Measurements from ENCODE around the gene TXLNA.

Gene TXLNA

DNA sequence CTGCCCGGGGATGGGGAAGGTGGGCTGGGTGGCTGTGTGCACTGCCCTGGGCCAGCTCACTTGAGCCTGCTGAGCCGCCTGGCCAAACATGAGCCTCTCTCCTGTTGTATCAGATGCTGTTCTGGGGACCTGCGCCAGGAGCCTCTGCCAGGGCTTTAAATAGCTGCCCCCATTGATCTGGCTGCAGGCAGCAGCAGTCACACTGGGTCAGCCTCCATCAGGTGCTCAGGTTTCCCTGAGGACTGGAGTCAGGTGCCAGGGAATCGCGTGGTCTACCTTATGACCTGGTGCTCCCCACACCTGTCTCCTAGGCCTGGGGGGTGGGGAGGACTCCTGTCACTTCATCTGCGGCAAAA is 20.2 kb downstream of the TXLNA start:
- Histone ChIP-seq H3K4me3 (ENCODE audit: low read depth in 1 of 2, low read length in 2 of 2) (peak overlapping the region in 1 of 2 donors; percentile 89), H3K27ac (ENCODE audit: low read depth, low read length) (peak overlapping the region; percentile 92), H3K36me3 (ENCODE audit: insufficient read depth, low read length) (peaks cover 26% of the 10 kb centered on the region), H3K27me3 (ENCODE audit: control insufficient read depth in 1 of 2, insufficient read depth in 2 of 2, low read length in 2 of 2) (no peaks in the 10 kb centered on the region), H3K9me3 (ENCODE audit: low read length) (no peaks in the 10 kb centered on the region), H3K9ac (ENCODE audit: low read length) (peak overlapping the region; percentile 79), H3K4me1 (ENCODE audit: insufficient read depth, low read length) (peaks cover 23% of the 10 kb centered on the region)

DNA sequence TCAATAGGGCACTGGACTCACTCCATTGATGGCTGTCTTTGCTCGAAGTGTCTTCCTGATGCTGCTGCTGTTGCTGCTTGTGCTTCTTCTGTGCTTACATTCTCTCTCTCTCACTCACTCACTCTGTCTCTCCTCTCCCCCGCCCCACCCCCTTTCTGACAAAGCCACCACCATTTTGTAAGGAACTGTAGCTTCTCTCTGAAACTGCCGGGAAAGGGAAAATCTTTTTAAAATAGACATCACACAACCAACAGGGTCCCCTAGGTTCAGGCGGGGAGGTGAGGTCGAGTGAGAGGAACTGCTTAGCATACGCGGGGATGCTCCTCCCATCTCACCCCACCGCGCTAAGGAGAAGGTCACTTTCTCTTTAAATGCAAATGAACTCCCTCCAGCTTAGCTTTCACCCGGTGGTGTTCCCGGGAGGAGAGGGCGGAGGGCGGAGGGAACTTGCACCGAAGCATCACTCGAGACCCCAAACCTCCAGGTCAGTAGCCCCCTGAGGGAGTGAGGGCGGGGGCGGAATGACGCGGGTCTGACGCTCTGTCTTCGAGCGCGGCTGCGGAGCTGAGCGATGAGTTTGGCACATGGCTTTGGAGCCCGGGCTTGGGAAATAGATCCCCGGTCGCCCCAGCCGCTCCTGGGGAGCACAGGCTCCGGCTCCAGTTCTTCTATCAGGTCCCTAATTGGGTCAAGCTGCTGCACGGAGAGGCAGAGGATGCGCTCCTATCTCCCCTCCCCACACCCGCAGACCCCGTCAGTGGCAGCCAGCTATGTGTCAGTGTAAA is 20.9 kb downstream of the TXLNA start, which contains the start of gene CCDC28B:
CCDC28B (plus strand) TSS at position 370 of the 785 bp plus-strand sequence. CDS start 1,341 bp downstream, outside the sequence.
- H3K4me3 ChIP-seq (ENCODE audit: low read depth in 1 of 2, low read length in 2 of 2), result peak within 1 kb of the TSS; percentile 18 to 89
- H3K9ac ChIP-seq (ENCODE audit: low read length), result peak within 1 kb of the TSS; percentile 79
- no peaks in the 10 kb centered on the region for H3K27me3 ChIP-seq (ENCODE audit: control insufficient read depth in 1 of 2, insufficient read depth in 2 of 2, low read length in 2 of 2)
- peak within 1 kb of the TSS; percentile 92 for H3K27ac ChIP-seq (ENCODE audit: low read depth, low read length)
- H3K4me1 ChIP-seq (ENCODE audit: insufficient read depth, low read length), result peaks cover 28% of the 10 kb centered on the region
- no peaks in the 10 kb centered on the region for H3K9me3 ChIP-seq (ENCODE audit: low read length)
- peaks cover 19% of the 10 kb centered on the region for H3K36me3 ChIP-seq (ENCODE audit: insufficient read depth, low read length)

DNA sequence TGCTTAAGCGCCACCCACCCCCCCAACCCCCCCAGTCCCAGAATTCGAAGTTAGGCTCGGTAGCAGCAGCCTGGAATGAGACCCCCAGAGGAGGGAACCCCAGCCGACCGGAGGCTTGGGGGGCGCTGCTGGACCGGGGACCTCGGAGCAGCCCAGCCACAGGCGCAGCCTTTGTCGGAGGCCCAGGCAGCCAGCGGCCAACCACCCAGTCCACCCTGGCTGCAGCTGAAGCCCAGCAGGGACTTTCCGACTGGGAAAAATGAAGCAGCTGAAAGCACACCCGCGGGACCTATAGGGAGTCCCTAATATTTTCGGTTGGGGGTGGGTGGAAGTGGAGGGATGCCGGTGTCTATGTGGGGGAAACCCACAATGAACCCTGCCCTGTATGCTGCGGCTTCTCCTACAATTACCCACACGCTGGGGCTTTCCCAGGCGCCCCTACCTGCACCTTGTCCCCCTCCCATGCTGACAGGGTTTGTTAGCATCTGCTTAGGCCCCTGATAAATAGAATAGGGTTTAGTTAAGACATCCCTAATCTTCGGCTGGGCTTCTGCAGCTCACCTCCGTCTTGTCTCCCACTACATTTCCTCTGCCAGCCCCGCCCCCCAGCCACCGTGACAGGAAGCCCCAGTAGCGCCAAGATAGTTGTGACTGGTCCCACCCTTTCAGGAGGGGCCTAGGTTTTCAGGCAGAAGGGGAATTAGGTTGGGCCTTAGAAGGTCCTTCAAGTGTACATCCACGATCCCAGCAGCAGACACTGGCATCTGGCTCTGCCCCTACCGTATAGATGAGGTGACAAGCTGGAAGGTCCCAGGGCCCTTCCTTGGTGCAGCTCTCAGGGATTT is 21.8 kb downstream of the TXLNA start:
- H3K36me3 ChIP-seq (ENCODE audit: insufficient read depth, low read length), result peaks cover 11% of the 10 kb centered on the region
- peak overlapping the region; percentile 92 for H3K27ac ChIP-seq (ENCODE audit: low read depth, low read length)
- H3K27me3 ChIP-seq (ENCODE audit: control insufficient read depth in 1 of 2, insufficient read depth in 2 of 2, low read length in 2 of 2), result no peaks in the 10 kb centered on the region
- peaks cover 32% of the 10 kb centered on the region for H3K4me1 ChIP-seq (ENCODE audit: insufficient read depth, low read length)
- H3K4me3 ChIP-seq (ENCODE audit: low read depth in 1 of 2, low read length in 2 of 2), result peak overlapping the region; percentile 18 to 89
- no peaks in the 10 kb centered on the region for H3K9me3 ChIP-seq (ENCODE audit: low read length)
- peak overlapping the region; percentile 79 for H3K9ac ChIP-seq (ENCODE audit: low read length)

DNA sequence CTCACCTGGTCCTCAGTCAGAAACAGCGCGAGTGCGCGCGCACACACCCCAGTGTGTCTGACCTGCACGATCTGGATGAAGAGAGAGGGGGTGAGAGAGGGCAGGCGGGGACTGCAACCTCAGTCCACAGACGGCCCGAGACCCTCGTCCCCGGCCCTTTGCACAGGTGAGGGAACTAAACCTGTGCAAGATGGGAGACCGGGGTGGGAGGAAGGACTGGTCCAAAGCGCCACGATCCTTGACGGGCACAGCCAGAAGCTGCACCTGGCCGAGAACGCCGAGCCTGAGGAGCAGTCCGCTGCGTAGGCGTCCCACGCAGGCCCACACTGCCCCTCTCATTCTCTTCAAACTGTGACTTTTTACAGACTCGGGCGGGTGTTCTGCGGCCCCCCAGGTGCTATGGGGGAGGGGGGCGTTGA is 25.5 kb downstream of the TXLNA start:
- H3K36me3 ChIP-seq (ENCODE audit: insufficient read depth, low read length), result no peaks in the 10 kb centered on the region
- H3K4me1 ChIP-seq (ENCODE audit: insufficient read depth, low read length), result peaks cover 28% of the 10 kb centered on the region
- H3K27ac ChIP-seq (ENCODE audit: low read depth, low read length), result peak overlapping the region; percentile 78
- H3K27me3 ChIP-seq (ENCODE audit: control insufficient read depth in 1 of 2, insufficient read depth in 2 of 2, low read length in 2 of 2), result no peaks in the 10 kb centered on the region
- H3K9me3 ChIP-seq (ENCODE audit: low read length), result no peaks in the 10 kb centered on the region
- no peak overlapping the region for H3K9ac ChIP-seq (ENCODE audit: low read length)
- peak overlapping the region; percentile 72 to 79 for H3K4me3 ChIP-seq (ENCODE audit: low read depth in 1 of 2, low read length in 2 of 2)

DNA sequence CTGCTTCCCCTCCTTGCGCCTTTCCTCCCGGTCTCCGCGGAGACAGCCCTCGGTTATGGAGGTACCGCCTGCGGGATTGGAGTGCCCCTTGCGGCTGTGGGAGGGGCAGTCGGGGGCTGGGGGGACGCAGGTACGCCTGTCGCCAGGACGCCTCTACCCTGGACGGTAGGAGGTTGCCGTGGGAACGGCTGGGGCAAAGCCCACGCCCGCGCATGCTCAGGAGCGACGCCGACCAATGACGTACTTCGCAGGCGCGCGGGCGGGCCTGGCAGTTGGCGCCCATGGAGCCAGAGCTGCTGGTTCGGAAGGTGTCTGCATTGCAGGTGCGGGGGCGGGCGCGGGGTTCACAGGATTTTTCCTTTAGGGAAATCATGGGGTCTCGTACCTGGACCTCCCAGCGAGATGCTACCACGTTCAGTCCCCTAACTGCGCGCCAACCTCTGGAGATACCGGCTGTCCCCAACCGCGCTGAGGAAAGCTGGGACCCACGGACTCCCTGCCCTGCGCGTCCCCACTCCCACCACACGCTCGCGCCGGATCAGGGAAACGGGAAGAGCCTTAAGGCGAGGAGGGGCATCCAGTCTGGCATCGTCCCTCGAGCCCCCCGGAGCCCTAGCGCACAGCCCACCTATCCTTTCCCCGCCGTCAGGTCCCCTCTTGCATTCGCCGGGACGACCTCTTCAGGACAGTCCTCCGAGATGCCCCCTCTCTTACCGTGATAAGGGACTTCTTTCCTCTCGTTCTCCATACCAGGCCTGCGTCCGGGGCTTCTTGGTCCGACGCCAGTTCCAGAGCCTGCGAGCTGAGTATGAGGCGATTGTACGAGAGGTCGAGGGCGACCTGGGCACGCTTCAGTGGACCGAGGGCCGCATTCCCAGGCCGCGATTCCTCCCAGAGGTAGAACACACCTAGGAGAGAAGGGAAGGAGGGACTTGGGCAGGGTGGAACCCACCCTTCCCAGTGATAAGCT is 26.2 kb downstream of the TXLNA start, which contains the start of gene IQCC:
IQCC (plus strand) TSS at position 271 of the 970 bp plus-strand sequence; CDS start at position 282, 11 bp downstream.
- Histone ChIP-seq H3K27me3 (ENCODE audit: control insufficient read depth in 1 of 2, insufficient read depth in 2 of 2, low read length in 2 of 2) (no peaks in the 10 kb centered on the region), H3K27ac (ENCODE audit: low read depth, low read length) (peak within 1 kb of the TSS; percentile 78), H3K4me1 (ENCODE audit: insufficient read depth, low read length) (peaks cover 26% of the 10 kb centered on the region), H3K9ac (ENCODE audit: low read length) (peak within 1 kb of the TSS; percentile 78), H3K36me3 (ENCODE audit: insufficient read depth, low read length) (no peaks in the 10 kb centered on the region), H3K4me3 (ENCODE audit: low read depth in 1 of 2, low read length in 2 of 2) (peak within 1 kb of the TSS; percentile 72 to 79), H3K9me3 (ENCODE audit: low read length) (no peaks in the 10 kb centered on the region)

DNA sequence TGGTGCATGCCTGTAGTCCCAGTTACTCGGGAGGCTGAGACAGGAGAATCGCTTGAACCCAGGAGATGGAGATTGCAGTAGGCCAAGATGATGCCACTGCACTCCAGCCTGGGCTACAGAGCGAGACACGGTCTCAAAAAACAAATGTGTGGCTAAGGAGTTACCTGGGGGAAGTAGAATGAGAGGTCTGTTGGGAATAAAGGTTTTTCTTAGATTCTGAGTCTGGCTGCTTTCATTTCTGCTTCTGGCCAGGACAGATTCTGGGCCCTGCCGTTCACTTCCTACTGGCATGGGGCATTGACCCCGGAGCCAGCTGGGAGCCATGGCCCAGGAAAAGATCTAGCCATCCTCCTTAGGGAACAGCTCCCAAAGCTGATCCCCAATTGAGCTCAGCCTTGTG is 29.0 kb downstream of the TXLNA start:
- H3K27me3 ChIP-seq (ENCODE audit: control insufficient read depth in 1 of 2, insufficient read depth in 2 of 2, low read length in 2 of 2), result no peaks in the 10 kb centered on the region
- no peak overlapping the region for H3K9ac ChIP-seq (ENCODE audit: low read length)
- peaks cover 16% of the 10 kb centered on the region for H3K4me1 ChIP-seq (ENCODE audit: insufficient read depth, low read length)
- H3K27ac ChIP-seq (ENCODE audit: low read depth, low read length), result no peak overlapping the region
- no peaks in the 10 kb centered on the region for H3K9me3 ChIP-seq (ENCODE audit: low read length)
- H3K4me3 ChIP-seq (ENCODE audit: low read depth in 1 of 2, low read length in 2 of 2), result no peak overlapping the region
- no peaks in the 10 kb centered on the region for H3K36me3 ChIP-seq (ENCODE audit: insufficient read depth, low read length)

DNA sequence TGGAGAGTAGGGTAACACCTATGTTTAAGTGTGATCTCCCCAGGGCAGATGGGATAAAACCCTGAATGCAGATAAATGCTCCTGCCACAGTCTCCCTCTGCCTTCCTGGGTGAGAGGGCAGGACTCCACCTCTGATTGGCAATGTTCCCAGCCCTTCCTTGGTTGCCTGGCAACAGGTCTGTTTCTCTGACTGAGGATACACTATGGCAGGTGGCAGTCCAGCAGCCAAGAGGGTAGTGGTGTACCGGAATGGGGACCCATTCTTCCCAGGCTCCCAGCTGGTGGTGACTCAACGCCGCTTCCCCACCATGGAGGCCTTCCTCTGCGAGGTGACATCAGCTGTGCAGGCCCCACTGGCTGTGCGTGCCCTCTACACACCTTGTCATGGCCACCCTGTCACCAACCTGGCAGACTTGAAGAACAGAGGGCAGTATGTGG is 29.4 kb downstream of the TXLNA start, which contains the start of gene DCDC2B:
DCDC2B (plus strand) TSS at position 199 of the 438 bp plus-strand sequence; CDS start at position 204, 5 bp downstream.
- no peak within 1 kb of the TSS for H3K9ac ChIP-seq (ENCODE audit: low read length)
- H3K36me3 ChIP-seq (ENCODE audit: insufficient read depth, low read length), result no peaks in the 10 kb centered on the region
- H3K4me3 ChIP-seq (ENCODE audit: low read depth in 1 of 2, low read length in 2 of 2), result no peak within 1 kb of the TSS
- peaks cover 16% of the 10 kb centered on the region for H3K4me1 ChIP-seq (ENCODE audit: insufficient read depth, low read length)
- no peaks in the 10 kb centered on the region for H3K27me3 ChIP-seq (ENCODE audit: control insufficient read depth in 1 of 2, insufficient read depth in 2 of 2, low read length in 2 of 2)
- no peaks in the 10 kb centered on the region for H3K9me3 ChIP-seq (ENCODE audit: low read length)
- H3K27ac ChIP-seq (ENCODE audit: low read depth, low read length), result no peak within 1 kb of the TSS

DNA sequence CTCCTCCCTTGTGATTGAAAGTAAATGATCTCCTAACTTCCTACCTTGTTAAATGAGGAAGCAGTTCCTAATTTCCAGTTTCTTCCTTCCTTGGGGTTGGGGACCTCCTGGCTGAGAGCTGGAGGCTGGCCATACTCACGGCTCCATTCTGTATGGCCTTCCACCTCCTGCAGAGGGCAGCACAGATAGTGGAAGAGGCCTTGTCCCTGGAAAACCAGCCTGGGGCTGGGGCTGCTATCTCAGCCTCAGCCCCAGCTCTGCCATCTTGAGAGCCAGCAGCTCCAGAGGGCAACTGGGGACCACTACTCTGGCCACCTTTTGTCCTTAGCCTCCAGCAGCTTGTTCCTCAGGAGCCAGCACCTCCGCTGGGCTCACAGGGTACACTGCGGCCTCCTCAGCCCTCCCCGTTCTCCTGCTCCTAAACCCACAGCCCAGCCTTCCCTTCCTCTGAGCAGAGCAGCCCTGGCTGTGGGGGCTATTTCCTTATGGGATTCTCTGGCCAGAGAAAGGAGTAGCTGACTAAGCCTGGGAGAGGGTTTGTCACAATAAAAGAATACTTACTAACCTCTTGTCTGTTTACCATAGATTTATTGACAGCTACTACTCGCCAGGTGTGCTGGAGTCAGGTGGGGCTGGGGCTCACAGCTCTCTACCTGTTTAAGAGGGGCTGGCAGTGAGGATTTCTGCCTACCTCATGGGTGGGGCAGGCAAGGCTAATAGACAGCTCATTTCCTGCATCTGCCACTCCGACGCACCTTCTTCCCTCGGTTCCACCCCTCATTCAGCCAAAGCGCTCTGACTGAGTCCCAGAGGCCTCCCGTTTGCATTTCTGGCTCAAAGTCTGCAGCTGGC is 36.4 kb downstream of the TXLNA start:
- no peaks in the 10 kb centered on the region for H3K9me3 ChIP-seq (ENCODE audit: low read length)
- H3K4me3 ChIP-seq (ENCODE audit: low read depth in 1 of 2, low read length in 2 of 2), result no peak overlapping the region
- peaks cover 36% of the 10 kb centered on the region for H3K36me3 ChIP-seq (ENCODE audit: insufficient read depth, low read length)
- H3K9ac ChIP-seq (ENCODE audit: low read length), result no peak overlapping the region
- peaks cover 10% of the 10 kb centered on the region for H3K4me1 ChIP-seq (ENCODE audit: insufficient read depth, low read length)
- H3K27ac ChIP-seq (ENCODE audit: low read depth, low read length), result no peak overlapping the region
- H3K27me3 ChIP-seq (ENCODE audit: control insufficient read depth in 1 of 2, insufficient read depth in 2 of 2, low read length in 2 of 2), result no peaks in the 10 kb centered on the region

DNA sequence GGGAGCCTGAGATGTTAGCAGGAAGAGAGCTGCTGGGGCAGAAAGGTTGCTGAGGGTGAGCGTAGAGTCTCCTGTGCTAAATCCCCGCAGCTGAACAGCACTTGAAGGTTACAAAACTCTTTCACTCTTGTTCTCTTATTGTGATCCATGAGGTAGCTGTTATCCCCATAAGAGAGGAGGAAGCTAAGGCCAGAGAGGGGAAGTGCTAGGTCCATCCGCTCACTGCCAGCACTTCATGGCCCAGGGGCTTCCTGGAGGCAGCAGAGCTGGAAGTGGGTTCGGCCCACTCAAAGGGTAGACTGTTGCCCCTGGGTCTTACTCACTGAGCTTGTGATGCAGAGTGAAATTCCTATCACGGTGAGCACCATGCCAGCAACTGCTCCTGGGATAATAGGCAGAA is 37.1 kb downstream of the TXLNA start:
- Histone ChIP-seq H3K4me1 (ENCODE audit: insufficient read depth, low read length) (peaks cover 17% of the 10 kb centered on the region), H3K9me3 (ENCODE audit: low read length) (no peaks in the 10 kb centered on the region), H3K4me3 (ENCODE audit: low read depth in 1 of 2, low read length in 2 of 2) (no peak overlapping the region), H3K27ac (ENCODE audit: low read depth, low read length) (no peak overlapping the region), H3K27me3 (ENCODE audit: control insufficient read depth in 1 of 2, insufficient read depth in 2 of 2, low read length in 2 of 2) (no peaks in the 10 kb centered on the region), H3K9ac (ENCODE audit: low read length) (no peak overlapping the region), H3K36me3 (ENCODE audit: insufficient read depth, low read length) (peaks cover 36% of the 10 kb centered on the region)

DNA sequence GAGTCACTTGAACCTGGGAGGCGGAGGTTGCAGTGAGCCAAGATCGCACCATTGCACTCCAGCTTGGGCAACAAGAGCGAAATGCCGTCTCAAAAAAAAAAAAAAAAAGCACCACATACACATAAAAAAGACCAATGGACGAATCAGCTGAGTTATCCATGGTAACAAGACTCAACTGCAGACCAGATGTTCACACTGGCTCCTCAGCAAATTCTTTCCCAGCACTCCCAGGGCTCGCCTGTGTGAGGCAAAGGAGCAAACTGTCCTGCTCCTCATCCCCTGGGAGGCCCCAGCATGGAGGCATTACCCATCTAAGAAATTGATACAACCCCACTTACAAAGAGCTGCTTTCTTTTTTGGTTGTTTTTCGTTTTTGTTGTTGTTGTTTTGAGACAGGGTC is 39.5 kb downstream of the TXLNA start:
- no peaks in the 10 kb centered on the region for H3K27me3 ChIP-seq (ENCODE audit: control insufficient read depth in 1 of 2, insufficient read depth in 2 of 2, low read length in 2 of 2)
- no peak overlapping the region for H3K9ac ChIP-seq (ENCODE audit: low read length)
- no peak overlapping the region for H3K4me3 ChIP-seq (ENCODE audit: low read depth in 1 of 2, low read length in 2 of 2)
- H3K27ac ChIP-seq (ENCODE audit: low read depth, low read length), result no peak overlapping the region
- H3K9me3 ChIP-seq (ENCODE audit: low read length), result no peaks in the 10 kb centered on the region
- peaks cover 41% of the 10 kb centered on the region for H3K36me3 ChIP-seq (ENCODE audit: insufficient read depth, low read length)
- H3K4me1 ChIP-seq (ENCODE audit: insufficient read depth, low read length), result peaks cover 31% of the 10 kb centered on the region

Data from muscle layer of colon (tissue), 2 donors.